Activated CD8-positive, alpha-beta memory T cell treated with anti-CD3 and anti-CD28 coated beads, Interleukin-2, amount 50 U/mL, for 24 hours (primary cell): ENCODE results near the gene SH3BP2.

Source experiments
- DNase-seq: peaks from one replicate; pipeline ENCODE4 v3.0.0-alpha.2; 2020; ENCODE audit errors: extremely low read depth

SH3BP2 gene

DNA sequence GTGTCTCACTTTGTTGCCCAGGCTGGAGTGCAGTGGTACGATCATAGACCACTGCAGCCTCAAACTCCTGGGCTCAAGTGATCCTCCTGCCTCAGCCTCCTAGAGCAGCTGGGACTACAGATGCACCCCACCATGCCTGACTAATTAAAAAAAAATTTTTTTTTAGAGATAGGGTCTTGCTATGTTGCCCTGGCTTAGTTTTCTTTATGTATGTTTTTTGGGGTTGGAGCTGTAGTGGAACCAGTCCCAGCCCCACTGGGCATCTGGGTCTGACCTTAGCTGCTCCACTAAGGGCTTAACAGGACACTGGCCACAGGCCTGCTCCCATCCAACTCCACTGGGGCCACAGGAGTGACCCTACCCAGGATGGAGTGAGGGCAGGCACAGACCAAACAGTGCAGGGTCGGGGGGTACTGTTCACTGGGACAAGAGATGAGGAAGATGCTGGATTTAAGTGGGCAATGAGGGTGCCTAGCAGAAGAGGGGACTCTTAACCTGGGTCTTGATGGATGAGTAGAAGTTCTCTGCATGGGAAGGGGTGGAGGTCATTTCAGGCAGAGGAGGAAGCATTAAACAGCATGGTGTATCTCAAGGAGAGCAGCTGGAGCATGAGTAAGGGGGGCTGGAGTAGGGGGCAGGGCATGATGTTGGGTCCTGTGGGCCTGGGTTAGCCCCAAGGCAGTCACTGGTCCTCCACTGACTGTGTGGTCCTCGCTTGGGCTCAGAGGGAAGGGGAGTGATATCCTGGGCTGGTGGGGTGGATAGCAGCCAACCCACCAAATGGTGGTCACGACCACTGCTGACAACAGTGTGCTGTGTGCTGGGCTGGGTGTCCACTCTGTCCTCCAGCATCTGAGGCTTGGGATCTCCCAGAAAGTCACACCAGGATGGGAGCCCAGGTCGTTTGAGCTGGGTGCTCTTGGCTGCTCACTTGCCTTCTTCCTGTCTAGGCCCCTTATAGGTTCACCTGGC lies 26.6 kb downstream of the SH3BP2 start:
- no peak for DNase-seq

- no peak for DNase-seq
Measured at GRCh38 chr4:2820216-2820982, 27.5 kb downstream of the SH3BP2 start.

- no peak for DNase-seq
Measured at GRCh38 chr4:2822461-2823300, 29.8 kb downstream of the SH3BP2 start.

DNA sequence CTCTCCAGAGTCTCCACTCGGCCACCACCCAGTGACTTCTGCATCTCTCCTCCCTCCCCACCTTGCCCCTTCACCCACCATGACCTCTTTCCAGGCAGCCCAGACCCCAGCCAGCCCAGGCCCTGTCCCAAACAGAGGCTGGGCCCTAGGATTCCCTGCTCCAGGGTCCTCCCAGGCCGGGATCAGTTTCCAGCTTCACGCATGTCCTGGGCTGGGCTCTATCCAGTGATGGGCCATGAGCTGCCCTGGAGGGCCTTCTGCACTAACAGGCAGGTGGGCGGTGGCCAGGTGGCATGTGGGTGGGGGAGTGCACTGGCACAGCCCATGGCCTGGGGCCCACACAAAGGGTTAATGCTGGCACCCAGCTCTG lies 30.4 kb downstream of the SH3BP2 start:
- DNase-seq: no peak

GRCh38 chr4:2823671-2824328 lies 30.9 kb downstream of the SH3BP2 start:
- DNase-seq: no peak

DNA sequence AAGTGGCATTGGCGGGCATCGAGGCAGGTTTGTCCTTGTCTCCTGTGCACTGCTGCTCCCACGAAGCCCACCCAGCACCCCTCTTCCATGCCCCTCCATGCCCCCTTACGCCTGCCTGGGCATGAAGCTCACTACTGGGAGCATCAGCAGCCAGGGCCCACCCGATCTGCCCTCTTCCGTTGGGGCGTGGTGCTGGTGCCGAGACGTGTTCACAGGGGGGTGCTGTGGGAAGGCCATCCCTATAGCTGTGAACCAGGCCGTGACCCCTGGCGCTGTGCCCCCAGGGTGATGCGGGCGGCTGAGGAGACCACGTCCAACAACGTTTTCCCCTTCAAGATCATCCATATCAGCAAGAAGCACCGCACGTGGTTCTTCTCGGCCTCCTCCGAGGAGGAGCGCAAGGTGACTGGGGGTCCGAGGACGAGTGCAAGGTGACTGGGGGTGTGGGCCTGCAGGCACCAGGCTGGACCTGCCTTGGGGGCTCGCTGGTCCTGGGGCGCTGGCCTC lies 31.5 kb downstream of the SH3BP2 start:
- DNase-seq: no peak

DNA sequence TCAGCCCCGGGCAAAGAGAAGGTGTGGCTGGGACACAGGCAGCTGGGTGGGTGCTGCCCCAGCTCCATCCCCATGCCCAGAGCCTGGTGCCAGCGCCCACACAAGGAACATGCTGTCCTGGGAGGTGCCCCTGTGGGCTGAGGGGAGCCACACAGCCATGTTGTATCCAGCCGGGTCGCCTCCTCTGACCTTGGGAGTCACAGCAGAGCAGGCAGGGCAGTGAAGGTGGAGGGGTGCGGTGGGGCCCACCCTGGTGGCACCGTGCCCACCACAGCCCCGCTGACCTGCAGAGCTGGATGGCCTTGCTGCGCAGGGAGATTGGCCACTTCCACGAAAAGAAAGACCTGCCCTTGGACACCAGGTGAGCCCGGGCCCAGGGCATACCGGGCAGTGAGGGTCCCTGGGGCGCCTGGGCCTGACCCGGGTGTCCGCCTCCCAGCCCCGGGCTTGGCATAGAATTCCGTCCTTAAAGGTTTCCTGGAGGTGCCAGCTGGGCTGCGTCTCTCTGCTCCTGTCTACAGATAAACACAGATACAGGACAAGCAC lies 32.0 kb downstream of the SH3BP2 start:
- no peak for DNase-seq

DNA sequence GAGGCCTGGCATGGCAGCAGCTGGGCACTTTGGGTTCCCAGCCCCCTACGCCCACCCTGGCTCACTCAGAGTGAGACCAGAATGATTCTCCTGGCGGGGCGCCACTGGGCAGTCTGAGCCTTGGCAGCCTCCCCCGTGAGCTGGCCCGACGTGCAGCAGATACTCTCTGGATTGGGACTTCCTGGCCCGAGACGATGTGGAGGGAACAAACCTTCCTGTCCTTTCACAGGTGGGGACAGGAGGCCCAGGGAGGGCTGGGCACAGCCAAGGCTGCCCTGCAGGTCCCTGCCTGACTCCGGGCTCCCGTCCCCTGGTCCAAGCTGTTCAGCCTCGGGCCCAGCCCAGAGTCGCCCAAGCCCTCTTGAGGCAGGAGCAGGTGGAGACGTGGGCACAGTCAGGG lies 32.9 kb downstream of the SH3BP2 start:
- DNase-seq: no peak

GRCh38 chr4:2827071-2827873 lies 34.4 kb downstream of the SH3BP2 start:
- DNase-seq: no peak

- no peak for DNase-seq
Measured at GRCh38 chr4:2827874-2828751, 35.2 kb downstream of the SH3BP2 start.

DNA sequence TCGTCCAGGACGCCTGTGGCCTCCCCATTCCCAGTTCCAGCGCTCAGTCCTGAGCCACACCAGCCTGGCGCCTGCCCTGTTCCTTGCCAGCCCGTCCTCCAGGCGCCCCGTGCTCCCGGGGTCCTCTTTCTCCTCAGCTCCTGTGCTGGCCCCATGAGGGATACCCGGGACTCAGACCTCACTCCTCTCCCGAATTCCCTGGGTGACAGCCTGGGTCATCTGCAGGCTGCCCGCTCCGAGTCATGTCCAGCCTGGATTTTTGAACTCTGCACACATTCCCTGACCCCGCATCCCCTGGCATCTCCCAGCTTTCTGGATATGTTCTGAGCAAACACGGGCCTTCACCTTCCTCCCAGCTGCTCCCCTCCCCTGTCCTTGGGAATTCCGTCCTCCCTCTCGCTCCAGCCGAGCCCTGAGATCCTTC lies 35.9 kb downstream of the SH3BP2 start:
- DNase-seq: no peak

DNA sequence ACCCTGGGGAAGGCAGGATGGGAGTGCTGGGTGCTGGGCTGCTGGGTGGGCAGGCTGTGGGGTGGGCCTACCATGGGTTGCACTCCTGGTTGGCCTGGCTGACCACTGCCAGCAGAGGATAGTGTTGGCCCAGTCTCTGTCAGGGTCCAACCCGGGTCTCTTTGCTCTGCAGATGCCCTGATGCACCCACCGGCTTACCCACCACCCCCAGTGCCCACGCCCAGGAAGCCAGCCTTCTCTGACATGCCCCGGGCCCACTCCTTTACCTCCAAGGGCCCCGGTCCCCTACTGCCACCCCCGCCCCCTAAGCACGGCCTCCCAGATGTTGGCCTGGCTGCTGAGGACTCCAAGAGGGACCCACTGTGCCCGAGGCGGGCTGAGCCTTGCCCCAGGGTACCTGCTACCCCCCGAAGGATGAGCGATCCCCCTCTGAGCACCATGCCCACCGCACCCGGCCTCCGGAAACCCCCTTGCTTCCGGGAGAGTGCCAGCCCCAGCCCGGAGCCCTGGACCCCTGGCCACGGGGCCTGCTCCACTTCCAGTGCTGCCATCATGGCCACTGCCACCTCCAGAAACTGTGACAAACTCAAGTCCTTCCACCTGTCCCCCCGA lies 36.5 kb downstream of the SH3BP2 start:
- DNase-seq: no peak

DNA sequence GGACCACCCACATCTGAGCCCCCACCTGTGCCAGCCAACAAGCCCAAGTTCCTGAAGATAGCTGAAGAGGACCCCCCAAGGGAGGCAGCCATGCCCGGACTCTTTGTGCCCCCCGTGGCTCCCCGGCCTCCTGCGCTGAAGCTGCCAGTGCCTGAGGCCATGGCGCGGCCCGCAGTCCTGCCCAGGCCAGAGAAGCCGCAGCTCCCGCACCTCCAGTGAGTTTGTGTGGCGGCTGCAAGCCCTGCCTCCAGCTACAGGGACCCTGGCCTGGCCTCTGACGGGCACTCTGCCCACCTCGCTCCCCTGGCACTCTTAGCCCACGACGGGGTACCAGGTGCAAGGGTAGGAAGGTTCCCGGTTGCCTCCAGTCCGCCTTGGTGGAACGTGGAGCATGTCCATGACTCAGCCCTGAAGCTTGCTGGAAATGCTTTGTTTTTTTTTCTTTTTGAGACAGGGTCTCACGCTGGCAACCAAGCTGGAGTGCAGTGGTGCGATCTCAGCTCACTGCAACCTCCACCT lies 37.1 kb downstream of the SH3BP2 start:
- DNase-seq: no peak

- no peak for DNase-seq
Measured at GRCh38 chr4:2830632-2831610, 38.0 kb downstream of the SH3BP2 start.

- no peak for DNase-seq
Measured at GRCh38 chr4:2831611-2832308, 38.9 kb downstream of the SH3BP2 start.

- no peak for DNase-seq
Measured at GRCh38 chr4:2832309-2832980, 39.6 kb downstream of the SH3BP2 start.
